Sigmoid colon (tissue), 4 donors: ENCODE data around the gene RNF39.

Experiments used
- CTCF ChIP-seq, 4 experiments: fragments of 450-650 bp in 3 of 4; fragments of 200-600 bp in 1 of 4; IDR thresholded peaks; one replicate each; pipeline ENCODE4 v1.5.1; 2016 to 2019; ENCODE audit warnings: antibody characterized with exemption in 4 of 4, mild to moderate bottlenecking in 3 of 4, moderate library complexity in 2 of 4
- EP300 ChIP-seq, 4 donors: sonication (generic); formaldehyde crosslinking; IDR thresholded peaks; one replicate each; pipeline ENCODE4 v1.6.1; 2017; ENCODE audit warnings: antibody characterized with exemption in 4 of 4

- TF ChIP-seq CTCF (IDR thresholded peaks at IDR 0.05): no peak
- no peak for TF ChIP-seq EP300 (IDR thresholded peaks at IDR 0.05)
Observed at GRCh38 chr6:30047220-30047619, 28.3 kb downstream of the RNF39 start.
